Astrocyte (in vitro differentiated cells and primary cell): ENCODE results near the gene DCAF7. TPM values are rescaled to one million over a fixed set of nuclear protein-coding genes. Genes with fewer than 3 reads are reported as not detected.

Source experiments
- DNase-seq: peaks from one replicate; pipeline ENCODE4 v3.0.0-alpha.2; 2010; ENCODE audit warnings: low read depth
- FAIRE-seq: peaks from 2 replicates; lab custom pipeline; 2011; peaks lifted over from hg19 to GRCh38; lab: Jason Lieb, UNC
- H2AFZ ChIP-seq: 2 replicates; pipeline ENCODE4 v1.6.0; 2012; ENCODE audit warnings: low read depth, low read length, inconsistent platforms
- H3K27ac ChIP-seq: 2 replicates; pipeline ENCODE4 v1.5.1; 2011; ENCODE audit warnings: low read depth, low read length, inconsistent platforms
- H3K27me3 ChIP-seq: 2 replicates; pipeline ENCODE4 v1.6.0; 2011; ENCODE audit warnings: low read length, inconsistent platforms; ENCODE audit not compliant: insufficient read depth
- H3K36me3 ChIP-seq: 2 replicates; pipeline ENCODE4 v1.5.1; 2011; ENCODE audit warnings: low read length, inconsistent platforms; ENCODE audit not compliant: insufficient read depth
- H3K4me1 ChIP-seq: 2 replicates; pipeline ENCODE4 v1.5.1; 2011; ENCODE audit warnings: low read length, inconsistent platforms; ENCODE audit not compliant: insufficient read depth
- H3K4me2 ChIP-seq: 2 replicates; pipeline ENCODE4 v1.6.0; 2012; ENCODE audit warnings: low read length, inconsistent platforms
- H3K4me3 ChIP-seq: 2 replicates; pipeline ENCODE4 v1.5.1; 2011; ENCODE audit warnings: low read depth, mild to moderate bottlenecking, low read length, inconsistent platforms; ENCODE audit not compliant: insufficient read depth
- H3K79me2 ChIP-seq: 2 replicates; pipeline ENCODE4 v1.6.0; 2012; ENCODE audit warnings: mild to moderate bottlenecking, low read length, inconsistent platforms; ENCODE audit not compliant: insufficient read depth
- H3K9ac ChIP-seq: 2 replicates; pipeline ENCODE4 v1.6.0; 2012; ENCODE audit warnings: mild to moderate bottlenecking, low read length, inconsistent platforms
- H3K9me3 ChIP-seq: 2 replicates; pipeline ENCODE4 v1.5.1; 2012; ENCODE audit warnings: low read depth, mild to moderate bottlenecking, low read length, inconsistent platforms; ENCODE audit not compliant: insufficient read depth
- H4K20me1 ChIP-seq: 2 replicates; pipeline ENCODE4 v1.6.0; 2012; ENCODE audit warnings: low read length, inconsistent platforms; ENCODE audit not compliant: insufficient read depth
- H3K27ac Mint-ChIP-seq: one replicate; pipeline ENCODE4 v1.8.0; 2021; ENCODE audit warnings: mild to moderate bottlenecking, mixed read lengths; ENCODE audit not compliant: unreplicated experiment
- H3K27me3 Mint-ChIP-seq: one replicate; pipeline ENCODE4 v1.8.0; 2021; ENCODE audit warnings: low read depth, mixed read lengths; ENCODE audit not compliant: unreplicated experiment
- H3K36me3 Mint-ChIP-seq: one replicate; pipeline ENCODE4 v1.8.0; 2021; ENCODE audit warnings: low read depth, mixed read lengths; ENCODE audit not compliant: unreplicated experiment
- H3K4me1 Mint-ChIP-seq: one replicate; pipeline ENCODE4 v1.8.0; 2021; ENCODE audit warnings: low read depth, mixed read lengths; ENCODE audit not compliant: unreplicated experiment
- H3K4me3 Mint-ChIP-seq: one replicate; pipeline ENCODE4 v1.8.0; 2021; ENCODE audit warnings: mild to moderate bottlenecking, moderate library complexity, mixed read lengths; ENCODE audit not compliant: unreplicated experiment
- H3K9me3 Mint-ChIP-seq: one replicate; pipeline ENCODE4 v1.8.0; 2021; ENCODE audit warnings: mild to moderate bottlenecking, mixed read lengths; ENCODE audit not compliant: unreplicated experiment
- CTCF ChIP-seq: IDR thresholded peaks from 2 replicates; pipeline ENCODE4 v1.5.1; 2011; ENCODE audit warnings: low read depth, mild to moderate bottlenecking, inconsistent platforms, low read length, moderate library complexity; ENCODE audit not compliant: insufficient read depth
- EZH2 ChIP-seq: IDR thresholded peaks from 2 replicates; pipeline ENCODE4 v1.6.1; 2012; ENCODE audit warnings: mild to moderate bottlenecking, low read length, inconsistent platforms; ENCODE audit not compliant: insufficient read depth
- total RNA-seq: library from RNA; stranded (reverse); gene quantifications from 2 replicates; pipeline ENCODE4 v1.2.1, GENCODE V29; 2021

Gene DCAF7
- total RNA-seq, 1 donor from 2014 or later, result 84.2 TPM

GRCh38 chr17:63634163-63634562, 83.9 kb downstream of the DCAF7 start:
- H3K4me1 ChIP-seq, result peaks cover 4% of the 10 kb centered on the region
- no peak for DNase-seq
- no peak overlapping the region for H3K4me3 ChIP-seq
- H3K36me3 ChIP-seq, result peaks cover 4% of the 10 kb centered on the region
- peak overlapping the region; percentile 6 for H3K4me2 ChIP-seq
- no peak overlapping the region for H3K9ac ChIP-seq
- peaks cover 27% of the 10 kb centered on the region for H3K79me2 ChIP-seq
- H2AFZ ChIP-seq, result no peak overlapping the region
- no peaks in the 10 kb centered on the region for H3K9me3 ChIP-seq
- Mint-ChIP-seq H3K36me3 (peaks cover 8% of the 10 kb centered on the region), H3K9me3 (no peaks in the 10 kb centered on the region), H3K4me3 (peak overlapping the region; percentile 68), H3K27ac (peak overlapping the region; percentile 86), H3K27me3 (no peaks in the 10 kb centered on the region), H3K4me1 (peaks cover 14% of the 10 kb centered on the region)
- no peak overlapping the region for H3K27ac ChIP-seq
- FAIRE-seq, result no peak
- H4K20me1 ChIP-seq, result peaks cover 26% of the 10 kb centered on the region
- no peak for TF ChIP-seq CTCF
- TF ChIP-seq EZH2, result no peak
- H3K27me3 ChIP-seq, result no peaks in the 10 kb centered on the region

GRCh38 chr17:63634816-63635215, 84.5 kb downstream of the DCAF7 start:
- peaks cover 4% of the 10 kb centered on the region for H3K36me3 ChIP-seq
- H3K27me3 ChIP-seq, result no peaks in the 10 kb centered on the region
- no peaks in the 10 kb centered on the region for H3K9me3 ChIP-seq
- no peaks in the 10 kb centered on the region for H3K27me3 Mint-ChIP-seq
- no peak overlapping the region for H3K9ac ChIP-seq
- no peak overlapping the region for H3K4me3 ChIP-seq
- no peak overlapping the region for H3K4me2 ChIP-seq
- H3K4me1 ChIP-seq, result peaks cover 4% of the 10 kb centered on the region
- H3K27ac ChIP-seq, result no peak overlapping the region
- no peak overlapping the region for H3K27ac Mint-ChIP-seq
- no peaks in the 10 kb centered on the region for H3K9me3 Mint-ChIP-seq
- peaks cover 21% of the 10 kb centered on the region for H4K20me1 ChIP-seq
- peaks cover 20% of the 10 kb centered on the region for H3K79me2 ChIP-seq
- no peak overlapping the region for H3K4me3 Mint-ChIP-seq
- FAIRE-seq, result no peak
- H3K4me1 Mint-ChIP-seq, result peaks cover 16% of the 10 kb centered on the region
- H2AFZ ChIP-seq, result no peak overlapping the region
- peaks cover 8% of the 10 kb centered on the region for H3K36me3 Mint-ChIP-seq
- no peak for TF ChIP-seq EZH2
- TF ChIP-seq CTCF, result no peak
- no peak for DNase-seq

- Mint-ChIP-seq H3K9me3 (no peaks in the 10 kb centered on the region), H3K36me3 (peaks cover 8% of the 10 kb centered on the region), H3K27ac (no peak overlapping the region), H3K27me3 (no peaks in the 10 kb centered on the region), H3K4me3 (no peak overlapping the region), H3K4me1 (peaks cover 16% of the 10 kb centered on the region)
- Histone ChIP-seq H3K4me1 (peaks cover 4% of the 10 kb centered on the region), H2AFZ (no peak overlapping the region), H4K20me1 (peaks cover 19% of the 10 kb centered on the region), H3K9me3 (no peaks in the 10 kb centered on the region), H3K36me3 (peaks cover 4% of the 10 kb centered on the region), H3K4me2 (no peak overlapping the region), H3K27ac (no peak overlapping the region), H3K9ac (no peak overlapping the region), H3K27me3 (no peaks in the 10 kb centered on the region), H3K79me2 (peaks cover 19% of the 10 kb centered on the region), H3K4me3 (no peak overlapping the region)
- DNase-seq (no peak), FAIRE-seq (no peak)
- no peak for TF ChIP-seq CTCF
- TF ChIP-seq EZH2, result no peak
These were observed 85.0 kb downstream of the DCAF7 start for GRCh38 chr17:63635290-63635689.
